Eye (tissue), 1 donor: ENCODE results near the gene GHR.

Experiments used
- DNase-seq: peaks from one replicate; pipeline ENCODE4 v3.0.0-alpha.2; 2015

Gene GHR

DNA sequence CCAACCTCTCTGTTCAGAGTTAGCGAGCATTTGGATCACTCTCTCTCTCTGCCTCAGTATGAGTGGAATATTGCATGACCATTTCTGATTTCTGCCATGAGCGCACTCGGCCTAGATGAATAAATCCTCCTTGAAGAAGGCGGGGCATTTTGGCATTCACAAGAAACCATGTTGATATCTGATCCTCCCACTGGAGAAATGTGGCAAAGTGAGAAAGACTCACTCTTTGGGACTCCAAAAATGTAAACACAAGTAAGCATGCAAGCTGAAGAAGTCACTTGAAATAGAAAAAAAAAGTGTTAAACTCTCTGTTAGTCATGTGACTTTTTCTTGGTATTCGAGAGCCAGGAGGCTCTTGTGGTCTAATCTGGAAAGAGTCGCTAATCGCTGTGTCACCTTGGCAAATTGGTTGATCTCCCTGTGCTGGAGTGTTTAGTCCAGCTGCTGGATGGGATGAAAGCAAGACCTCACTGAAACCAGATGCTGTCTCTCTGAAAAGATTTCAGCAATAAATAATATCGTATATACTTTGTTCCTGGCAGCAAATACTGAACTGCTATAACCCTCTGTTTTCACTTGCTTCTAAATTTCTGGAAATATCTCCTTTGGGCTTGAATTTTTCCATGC lies 95.5 kb downstream of the GHR start:
- DNase-seq: peak; percentile 36

DNA sequence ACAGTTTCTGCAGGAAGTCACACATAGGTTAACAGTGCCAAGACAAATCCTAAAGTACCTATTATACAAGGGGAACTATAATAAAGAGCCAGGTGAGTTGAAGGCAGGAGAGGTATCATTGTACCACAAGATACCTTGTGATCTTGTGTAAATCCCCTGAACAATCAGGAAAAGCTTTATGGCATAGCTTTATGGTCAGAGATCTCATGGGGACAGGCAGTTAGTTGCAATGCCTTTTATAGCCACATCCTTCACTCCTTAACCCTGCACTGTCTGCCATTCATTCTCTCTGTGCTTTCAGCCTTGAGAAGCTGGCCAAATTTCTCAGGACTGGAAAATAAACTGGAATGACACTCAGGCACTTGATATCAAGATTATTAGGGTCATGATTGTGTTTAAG lies 97.0 kb downstream of the GHR start:
- no peak for DNase-seq

DNA sequence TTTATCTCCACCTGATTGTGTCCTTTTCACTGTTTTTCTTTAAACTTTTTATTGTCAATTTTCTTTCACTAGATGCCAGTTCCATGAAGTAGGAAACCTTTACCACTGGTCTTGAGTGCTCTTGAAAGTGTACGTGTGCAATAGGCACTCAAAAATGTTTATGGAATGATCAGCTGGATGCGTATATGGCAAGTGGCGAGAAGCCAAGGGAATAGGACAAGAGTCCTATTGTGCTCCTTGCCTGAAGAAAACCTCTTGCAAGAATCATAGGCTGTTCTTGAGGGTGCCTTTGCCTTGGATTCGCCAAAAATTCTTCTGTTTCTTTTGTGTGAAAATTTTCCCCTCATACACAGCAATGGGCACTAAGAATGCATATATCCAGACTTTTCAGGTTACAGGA lies 97.7 kb downstream of the GHR start:
- DNase-seq: no peak

DNA sequence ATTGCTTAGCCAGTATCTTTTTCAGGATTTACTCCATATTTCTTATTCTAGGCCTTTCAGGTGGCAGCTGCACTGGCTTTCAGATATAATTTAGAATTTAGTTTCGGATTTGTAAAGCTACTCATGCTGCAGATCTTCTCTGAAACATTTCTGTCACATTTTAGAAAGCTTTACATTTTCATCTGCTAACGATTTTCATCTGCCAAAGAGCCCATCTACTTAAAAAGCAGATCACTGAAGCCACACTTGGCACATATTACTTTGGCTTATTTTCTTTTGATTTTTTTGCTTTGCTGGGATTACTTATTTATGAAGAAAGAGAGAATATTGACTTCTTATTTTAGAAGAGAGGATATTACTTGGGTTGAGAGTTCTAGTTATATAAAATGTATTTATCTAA lies 98.2 kb downstream of the GHR start:
- no peak for DNase-seq

DNA sequence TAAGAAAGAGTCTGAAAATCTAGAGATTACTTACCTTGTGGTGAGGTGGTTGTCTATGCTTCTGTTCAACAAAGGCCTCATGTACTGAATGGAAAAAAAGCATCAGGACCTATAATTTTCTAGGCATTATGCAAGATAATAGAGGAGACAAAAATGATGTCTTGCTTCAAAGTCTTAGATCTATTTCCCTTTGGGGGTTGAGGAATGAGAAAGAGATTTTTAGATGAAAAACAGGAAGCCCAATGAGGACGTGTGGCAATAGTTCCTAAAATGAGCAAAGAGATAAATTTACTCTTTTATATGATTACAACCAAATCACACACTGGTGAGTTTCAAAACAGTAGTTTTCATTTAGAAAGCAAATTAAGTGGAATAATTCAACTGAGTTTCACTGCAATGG lies 99.5 kb downstream of the GHR start:
- DNase-seq: no peak

DNA sequence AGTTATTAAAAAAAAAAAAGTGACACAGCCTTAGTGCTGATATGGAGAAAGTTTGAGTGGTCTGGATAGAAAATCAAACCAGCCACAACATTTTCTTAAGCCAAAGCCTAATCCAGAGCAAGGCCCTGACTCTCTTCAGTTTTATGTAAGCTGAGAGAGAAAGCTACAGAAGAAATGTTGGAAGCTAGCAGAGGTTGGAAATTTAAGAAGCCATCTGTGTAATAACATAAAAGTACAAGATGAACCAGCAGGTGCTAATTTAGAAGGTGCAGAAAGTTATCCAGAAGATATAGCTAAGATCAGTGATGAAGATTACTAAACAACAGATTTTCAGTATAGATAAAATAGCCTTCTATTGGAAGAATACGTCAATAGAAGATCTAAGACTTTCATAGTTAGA lies 102.9 kb downstream of the GHR start:
- no peak for DNase-seq

DNA sequence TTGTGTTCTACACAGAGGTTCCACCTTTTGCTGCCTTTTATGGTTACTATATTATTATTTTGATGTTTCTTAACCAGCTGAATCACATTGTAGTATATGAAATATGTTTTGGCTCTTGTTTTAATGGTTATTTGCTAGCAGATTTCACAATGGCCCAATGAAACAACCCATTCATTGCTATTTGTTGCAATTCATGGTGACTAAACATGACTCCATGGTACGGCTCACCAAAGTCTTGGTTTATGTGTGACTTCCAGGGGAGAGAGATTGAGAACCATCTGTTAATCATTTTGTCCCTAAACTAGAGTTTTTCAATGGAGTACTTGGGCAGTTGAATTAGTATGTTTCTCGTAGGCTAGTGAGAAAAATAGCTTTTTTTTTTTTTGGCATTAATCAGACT lies 108.4 kb downstream of the GHR start:
- no peak for DNase-seq

DNA sequence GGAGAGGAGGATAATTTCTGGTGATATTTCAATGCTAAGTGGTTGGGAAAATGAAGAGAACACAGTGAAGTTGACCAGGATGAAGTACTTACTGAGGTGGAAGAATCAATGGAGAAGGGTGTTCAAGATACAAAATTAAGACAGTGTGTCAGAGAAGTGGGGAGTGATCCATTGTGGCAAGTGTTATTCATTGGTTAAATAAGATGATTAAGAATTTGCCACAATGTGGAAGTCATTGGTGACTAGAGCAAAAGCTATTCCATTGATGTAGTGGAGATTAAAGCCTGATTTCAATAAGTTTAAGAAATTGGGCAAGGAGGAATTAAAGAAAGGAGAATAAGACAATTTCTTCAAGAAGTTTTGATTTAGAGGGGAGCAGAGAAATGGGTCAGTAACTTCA lies 118.9 kb downstream of the GHR start:
- DNase-seq: no peak

DNA sequence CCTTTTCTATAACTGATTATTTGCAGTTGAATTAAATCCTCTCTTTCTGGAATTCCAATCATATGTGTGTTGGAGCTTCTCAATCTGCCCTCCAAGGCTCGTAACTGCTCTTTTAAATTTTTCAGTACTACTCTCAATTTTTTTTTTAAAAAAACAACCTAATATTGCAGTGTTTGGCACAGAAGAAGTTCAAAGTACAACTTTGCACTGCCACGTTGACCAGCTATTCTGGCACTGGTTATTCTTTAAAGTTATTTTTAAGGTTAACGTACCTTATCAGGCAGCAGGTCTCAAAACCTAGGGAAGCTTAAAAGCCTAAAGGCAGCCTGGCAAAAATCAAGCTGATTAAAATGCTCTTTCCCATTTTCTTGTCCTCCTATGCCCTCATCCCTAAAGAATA lies 120.5 kb downstream of the GHR start:
- no peak for DNase-seq

DNA sequence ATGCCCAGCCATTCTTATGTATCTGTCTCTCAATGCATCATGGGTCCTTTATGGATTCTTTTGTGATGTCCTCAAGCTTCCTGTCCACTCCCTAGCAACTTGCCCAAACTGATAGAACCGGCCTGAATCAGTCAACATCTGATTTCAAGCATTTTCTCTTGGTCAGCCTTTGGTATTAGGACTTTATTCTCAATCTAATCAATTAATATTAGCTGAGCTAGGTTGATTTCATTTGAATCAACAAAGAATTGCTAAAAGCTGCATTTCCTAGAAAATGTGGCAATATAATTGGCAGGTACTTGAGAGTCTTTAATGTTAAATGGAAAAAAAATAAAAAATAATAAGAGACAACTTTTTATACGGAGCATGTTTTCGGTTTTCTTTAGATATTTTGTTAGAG lies 121.8 kb downstream of the GHR start:
- DNase-seq: no peak

DNA sequence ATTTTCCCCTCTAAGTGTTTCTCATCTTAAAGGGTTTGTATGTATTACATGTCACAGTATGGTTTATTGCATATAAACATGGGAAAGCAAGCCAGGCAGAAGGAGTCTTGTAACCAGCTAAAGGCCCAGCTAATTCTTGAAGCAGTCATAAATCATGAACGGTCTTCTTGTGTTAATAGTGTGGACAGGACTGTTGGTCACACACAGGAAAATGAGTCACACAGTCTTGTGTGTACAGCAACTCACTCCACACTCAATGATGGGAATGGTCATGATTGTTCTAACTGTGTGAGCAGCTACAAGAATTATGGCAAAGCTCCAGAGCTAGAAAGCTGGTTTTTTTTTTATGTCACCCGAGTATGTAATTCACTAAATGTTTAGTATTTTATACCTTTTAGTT lies 123.9 kb downstream of the GHR start:
- no peak for DNase-seq

DNA sequence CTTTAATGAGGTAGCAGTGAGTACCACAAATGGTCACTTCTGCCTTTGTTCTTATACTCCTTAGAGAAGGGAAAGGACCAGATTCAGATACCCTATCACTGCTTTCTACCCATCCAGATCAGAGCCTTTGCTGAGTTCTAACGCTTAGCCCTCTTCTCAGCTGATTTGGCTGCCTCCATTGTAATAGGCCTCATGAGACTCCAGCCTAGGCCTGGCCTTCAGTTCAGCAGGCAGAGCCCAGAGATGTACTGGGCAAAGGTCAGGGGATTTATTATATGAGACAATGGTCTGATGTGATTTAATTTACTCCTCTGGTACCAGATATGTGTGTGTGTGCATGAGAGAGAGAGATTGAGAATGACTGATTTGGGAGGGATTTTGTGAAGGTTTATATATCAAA lies 124.7 kb downstream of the GHR start:
- DNase-seq: no peak

DNA sequence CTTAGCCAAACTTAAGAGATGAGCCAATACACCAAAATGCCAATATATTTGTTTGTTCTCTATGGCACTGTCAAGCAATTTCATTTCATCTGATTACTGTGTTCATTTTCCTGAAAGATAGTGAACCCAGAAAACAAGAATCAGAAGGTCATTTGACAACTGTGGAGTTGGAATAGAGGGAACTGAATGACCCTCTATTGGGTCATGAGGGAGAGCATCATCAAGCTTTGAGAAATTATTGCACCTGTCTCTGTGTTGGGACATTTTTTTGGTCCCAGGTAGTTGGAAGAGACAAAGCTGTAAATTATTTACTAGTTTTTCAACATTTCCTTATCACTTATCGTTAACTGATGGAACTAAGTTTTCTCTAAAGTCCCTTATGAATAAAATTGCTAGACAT lies 129.4 kb downstream of the GHR start:
- no peak for DNase-seq

DNA sequence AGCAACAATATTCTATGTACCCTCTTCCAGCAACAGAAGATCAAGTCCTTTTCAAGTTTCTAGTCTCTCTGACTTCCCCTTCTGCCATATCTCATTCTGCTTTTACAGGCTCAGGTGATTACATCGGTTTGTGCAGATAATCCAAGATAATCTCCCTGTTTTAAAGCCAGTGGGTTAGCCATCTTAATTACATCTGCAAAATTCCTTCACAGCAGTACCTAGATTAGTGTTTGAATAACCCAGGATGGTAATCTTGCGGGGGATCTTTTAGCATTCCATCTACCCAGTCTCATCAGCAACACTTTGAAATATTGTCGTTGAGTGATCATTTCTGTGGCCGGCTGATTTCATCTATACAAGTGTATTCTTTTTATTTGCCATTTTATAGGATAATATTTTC lies 130.2 kb downstream of the GHR start:
- DNase-seq: no peak

DNA sequence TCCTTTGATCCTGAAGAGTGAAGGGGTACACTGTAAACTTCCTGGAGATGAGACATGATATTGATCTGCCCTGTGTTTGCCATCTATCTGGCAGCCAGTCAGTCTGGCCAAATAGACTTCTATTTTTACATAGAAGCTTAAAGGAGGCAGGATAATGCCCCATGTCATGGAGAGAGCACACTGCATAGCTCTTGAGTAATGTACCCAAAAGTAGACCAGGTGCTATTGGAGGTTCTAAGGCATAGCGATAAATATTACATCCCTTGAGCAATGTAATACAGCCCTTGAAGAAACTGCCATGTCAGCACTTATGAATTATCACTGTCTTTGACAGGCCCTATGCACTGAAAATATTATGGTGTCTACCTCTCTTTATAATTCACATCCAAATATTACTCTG lies 131.8 kb downstream of the GHR start:
- no peak for DNase-seq

DNA sequence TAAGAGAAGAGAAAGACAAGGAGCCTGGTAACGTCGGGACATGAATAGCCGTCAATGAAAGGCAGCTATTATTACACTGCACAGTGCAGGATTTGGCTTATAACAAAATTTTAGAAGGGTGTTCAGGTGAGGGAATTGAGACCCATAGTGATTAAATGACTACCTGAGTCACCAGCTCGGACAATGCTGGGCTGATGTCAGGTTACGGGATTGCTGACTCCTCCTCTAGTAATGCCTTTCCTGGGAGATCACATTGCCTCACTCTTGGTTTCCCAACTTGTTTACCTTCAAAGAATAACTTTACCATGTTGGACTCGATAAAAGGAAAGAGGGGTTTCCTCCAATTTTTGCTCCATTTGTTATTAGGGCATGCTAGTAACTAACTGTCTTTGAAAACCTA lies 132.6 kb downstream of the GHR start:
- no peak for DNase-seq

DNA sequence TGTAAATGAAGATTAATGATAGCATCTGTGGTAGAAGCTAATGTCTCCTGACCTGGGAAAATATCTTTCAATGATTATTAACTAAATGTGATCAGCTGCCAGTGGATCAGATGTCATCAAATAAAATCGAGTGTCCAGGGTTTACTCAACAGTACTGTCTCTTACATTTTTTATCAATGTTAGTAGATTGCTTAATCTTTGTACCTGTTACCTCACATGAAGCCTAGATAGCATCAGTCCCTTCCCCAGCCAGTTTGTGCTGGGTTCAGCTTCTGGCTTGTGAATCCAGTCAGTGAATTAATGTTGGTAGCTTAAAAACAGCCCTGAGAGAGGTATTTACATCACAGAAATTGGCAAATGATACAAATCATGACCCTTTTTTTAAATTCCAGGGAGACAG lies 134.4 kb downstream of the GHR start:
- no peak for DNase-seq

DNA sequence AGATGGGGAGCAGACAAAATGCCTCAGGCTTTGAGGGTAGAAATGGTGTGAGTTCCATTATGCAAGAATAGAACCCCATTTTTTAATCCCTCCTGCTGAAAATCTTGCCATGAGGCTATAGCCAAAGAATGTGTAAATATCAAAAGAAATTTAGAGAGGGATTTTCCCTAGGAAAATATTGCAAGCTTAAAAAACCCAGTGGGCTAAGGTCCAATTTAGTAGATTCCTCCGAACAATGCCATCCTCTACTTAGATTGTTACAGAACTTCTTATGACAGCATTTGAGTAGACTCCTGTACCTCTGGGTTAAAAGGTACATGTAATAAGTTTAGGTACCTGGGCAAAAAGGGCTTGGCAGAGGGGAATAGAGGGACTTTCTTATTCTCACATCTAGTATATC lies 138.4 kb downstream of the GHR start:
- no peak for DNase-seq

DNA sequence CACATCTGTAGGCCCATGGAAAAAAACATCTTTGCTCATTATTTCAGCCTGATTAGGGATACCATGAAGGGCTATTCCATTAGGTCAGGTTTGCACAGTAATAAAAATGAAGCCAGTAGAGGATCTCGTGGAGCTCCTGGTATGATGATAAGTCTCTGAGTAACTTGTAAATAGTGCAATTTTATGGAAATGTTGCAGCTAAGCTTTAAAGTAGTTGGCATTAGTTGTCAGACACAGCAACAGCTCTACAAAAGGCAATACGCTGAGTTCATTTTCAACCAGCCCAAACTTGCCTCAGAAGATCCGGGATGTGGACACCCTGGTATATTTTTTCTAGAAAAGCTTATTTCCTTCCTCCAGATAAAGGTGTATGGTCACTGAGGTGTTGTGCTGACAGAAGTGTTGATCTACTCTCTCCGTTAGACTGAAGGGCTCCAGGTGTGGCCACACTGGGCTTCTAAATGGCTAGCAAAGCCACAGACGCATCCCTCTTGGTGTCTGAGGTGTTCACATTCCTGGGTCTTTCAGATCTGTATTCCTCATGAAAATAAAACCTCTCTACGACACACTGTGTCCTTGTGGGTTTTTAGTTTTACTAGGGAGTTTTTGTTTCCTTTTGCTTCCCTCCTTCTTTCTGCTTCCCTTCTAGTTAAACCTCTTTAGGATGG lies 141.6 kb downstream of the GHR start:
- DNase-seq: no peak

DNA sequence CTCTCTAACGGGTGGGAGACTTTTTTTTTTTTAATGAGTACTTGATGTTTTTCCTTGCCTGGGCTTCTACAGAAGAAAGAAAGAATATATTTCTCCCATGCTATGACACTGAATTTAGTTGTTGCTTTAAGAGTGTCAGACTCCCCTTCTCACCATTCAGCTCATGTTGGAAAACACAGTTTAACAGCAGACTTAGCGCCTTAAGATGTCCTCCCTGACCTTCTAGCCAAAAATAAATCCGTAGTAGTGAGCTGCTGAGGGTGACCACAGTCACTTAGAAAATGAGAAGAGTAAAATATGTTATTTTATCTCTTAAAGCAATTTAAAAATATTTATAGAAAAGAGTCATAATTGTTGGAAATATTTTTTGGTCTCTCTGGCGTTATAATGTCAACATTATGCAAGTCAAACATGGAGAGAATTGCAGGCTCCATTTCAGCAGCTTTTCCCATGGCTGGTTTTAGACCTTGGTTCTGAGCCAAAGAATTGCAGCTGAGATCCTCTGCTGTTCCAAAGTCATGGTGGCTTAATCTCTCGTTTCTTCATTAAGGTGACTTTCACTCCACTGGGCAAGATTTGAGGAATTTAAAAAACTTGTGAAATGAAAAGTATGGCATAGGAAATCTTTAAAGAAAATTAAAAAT lies 143.5 kb downstream of the GHR start:
- DNase-seq: peak; percentile 73

DNA sequence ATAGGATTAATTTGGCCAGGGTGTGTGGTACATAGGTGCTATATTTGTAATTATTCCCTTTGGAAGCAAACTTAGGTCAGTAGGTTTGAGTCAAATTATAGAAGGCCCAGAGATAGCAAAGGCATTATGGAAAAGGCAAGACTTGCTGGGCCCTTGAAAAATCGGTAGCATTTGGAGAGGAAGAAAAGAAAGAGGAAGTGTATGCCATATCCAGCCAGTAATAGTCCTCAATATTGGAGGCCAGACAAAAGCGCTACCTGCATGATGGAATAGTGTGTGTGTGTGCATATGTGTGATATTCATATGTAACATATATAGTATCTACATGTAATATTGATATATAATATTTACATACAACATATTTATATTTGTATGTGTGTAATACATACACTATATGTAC lies 146.1 kb downstream of the GHR start:
- DNase-seq: no peak

DNA sequence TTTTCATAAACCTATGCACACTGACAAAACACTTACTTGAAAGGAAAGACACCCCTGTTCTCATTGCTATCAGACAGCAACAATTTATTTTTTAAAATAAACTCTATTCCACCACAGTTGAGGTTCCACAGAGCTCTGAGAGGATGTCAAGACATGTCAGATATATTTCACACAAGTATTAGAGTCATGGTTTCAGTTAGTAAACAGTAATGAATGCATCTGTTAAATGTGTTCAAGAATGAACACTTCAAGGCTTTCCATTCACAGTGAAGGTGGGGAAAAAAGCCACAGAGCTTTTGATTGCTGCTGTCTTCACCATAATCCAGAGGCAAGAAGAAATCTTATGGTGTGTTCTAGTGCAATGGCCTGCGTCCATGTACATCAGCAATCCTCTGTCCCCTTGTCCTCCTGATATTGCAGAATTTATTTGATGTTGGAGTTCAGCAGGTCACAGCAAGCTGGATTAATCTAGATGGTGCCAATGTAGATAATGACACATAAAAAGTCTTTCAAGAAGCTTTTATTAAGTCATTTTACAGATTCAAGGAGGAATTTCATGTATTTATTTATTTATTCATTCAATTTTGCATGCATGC lies 146.8 kb downstream of the GHR start:
- no peak for DNase-seq

DNA sequence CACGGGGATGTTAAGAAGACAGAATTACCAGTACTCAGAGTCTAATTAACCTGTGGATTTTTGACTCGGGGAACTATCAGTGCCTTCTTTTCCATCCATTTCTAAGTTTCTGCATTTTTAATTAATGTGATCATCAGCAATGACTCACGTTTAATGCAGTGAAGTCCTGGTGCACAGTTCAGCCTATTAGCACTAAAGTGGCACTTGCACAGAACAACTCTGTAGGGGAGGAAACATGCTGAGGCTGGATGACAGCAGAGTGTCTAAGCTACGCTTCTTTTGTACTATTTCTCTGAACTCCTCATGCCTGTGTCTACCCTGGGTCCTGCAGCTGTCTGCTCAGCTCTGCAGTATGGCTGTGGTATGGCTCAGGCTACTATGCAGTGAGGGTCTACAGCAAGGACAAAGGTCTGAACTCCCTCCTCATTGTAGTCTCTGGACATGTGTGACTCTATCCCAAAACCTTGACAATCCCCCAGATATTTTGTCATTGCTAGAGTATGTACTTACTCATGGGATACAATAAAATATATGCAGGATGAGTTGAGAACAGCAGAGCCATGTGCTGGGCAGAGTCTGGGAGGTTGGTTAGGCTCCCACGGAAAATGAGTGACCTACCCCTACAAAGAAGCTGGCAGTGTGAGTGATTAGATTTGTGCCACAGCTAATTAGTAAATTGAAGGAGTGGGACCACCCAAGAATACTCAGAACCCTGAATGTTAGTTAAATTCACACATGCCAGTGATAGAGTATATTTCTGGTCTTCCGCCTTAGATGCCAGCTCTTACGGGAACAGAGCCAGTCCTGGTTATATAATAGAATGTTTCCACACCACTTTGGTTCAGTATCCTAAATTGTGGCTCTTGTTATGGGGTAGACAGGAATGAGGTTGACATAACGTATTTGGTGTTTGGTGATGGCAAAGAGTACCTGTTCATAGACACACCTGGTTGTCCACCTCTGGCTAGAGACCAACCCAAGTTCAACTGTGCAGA lies 148.0 kb downstream of the GHR start:
- peak; percentile 10 for DNase-seq
